ENCODE results near the gene TRIM44. TPM values are rescaled to one million over a fixed set of nuclear protein-coding genes. Genes with fewer than 3 reads are reported as not detected.

Gene TRIM44
- total and polyA plus RNA-seq, 4 donors: 3.7 to 15.1 (median 10.4) TPM

DNA sequence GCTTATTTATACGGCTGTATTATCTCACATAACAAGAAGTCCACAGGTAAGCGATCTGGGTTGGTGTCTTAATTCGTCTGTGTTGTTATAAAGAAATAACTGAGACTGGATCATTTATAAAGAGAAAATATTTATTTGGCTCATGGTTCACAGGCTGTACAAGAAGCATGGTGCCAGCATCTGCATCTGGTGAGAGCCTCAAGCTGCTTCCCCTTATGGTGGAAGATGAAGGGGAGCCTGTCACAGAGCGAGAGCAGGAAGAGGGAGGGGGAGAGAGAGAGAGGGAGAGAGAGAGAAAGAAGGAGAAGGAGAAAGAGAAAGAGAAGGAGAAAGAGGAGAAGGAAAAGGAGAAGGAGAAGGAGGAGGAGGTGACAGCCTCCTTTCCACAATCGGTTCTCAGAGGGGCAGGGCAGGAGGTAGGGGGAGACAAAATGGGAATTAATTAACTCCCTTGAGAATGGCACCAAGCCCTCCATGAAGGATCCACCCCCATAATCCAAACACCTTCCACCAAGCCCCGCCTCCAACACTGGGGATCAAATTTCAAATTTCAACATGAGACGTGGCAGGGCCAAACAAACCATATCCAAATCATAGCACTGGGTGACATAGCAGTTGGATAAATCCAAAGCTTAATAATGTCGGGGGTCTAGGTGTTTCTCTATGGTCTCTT lies 15.0 kb upstream of the TRIM44 start:
- WGBS: 70% methylated on average over 8 of the region's 8 CpGs

DNA sequence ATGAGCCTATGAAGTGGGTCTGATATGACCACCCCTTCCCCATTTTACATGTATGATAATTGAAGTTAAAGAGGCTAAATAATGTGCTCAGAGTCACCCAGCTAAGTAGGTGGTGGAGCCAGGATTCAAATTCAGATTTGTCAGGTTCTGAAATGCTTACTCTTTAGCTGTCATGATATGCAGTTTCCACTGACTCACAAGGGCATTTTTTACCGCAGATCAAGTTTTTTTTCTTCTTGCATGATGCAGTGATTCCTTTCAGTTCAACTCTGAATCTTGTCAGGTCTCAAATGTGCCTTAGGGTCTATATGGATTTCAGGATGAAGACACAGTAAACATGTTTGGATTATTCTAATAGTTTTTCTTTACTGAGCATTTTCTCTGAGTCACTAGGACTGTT lies 12.6 kb upstream of the TRIM44 start:
- no peak overlapping the region for H3K9ac ChIP-seq (ENCODE audit: low read depth in 1 of 2, low read length in 2 of 2)
- H3K9me3 ChIP-seq (ENCODE audit: control insufficient read depth in 4 of 4, low read length in 3 of 4): peaks cover 0 to 3% (median 0%) of the 10 kb centered on the region in 4 donors
- no peak overlapping the region for H3K4me3 ChIP-seq (ENCODE audit: low read depth in 1 of 3, low read length in 3 of 3)
- H3K4me1 ChIP-seq (ENCODE audit: control insufficient read depth in 4 of 4, insufficient read depth in 4 of 4, low read length in 3 of 4): no peaks in the 10 kb centered on the region
- WGBS: 71% methylated on average over 1 of the region's 1 CpG
- no peak for DNase-seq (ENCODE audit: low spot score)
- peaks cover 0 to 2% (median 0%) of the 10 kb centered on the region in 4 donors for H3K27me3 ChIP-seq (ENCODE audit: control insufficient read depth in 4 of 4, insufficient read depth in 4 of 4, low read length in 3 of 4)
- TF ChIP-seq HNF4A (conservative IDR thresholded peaks at IDR 0.05): no peak
- no peak for TF ChIP-seq EGR1 (IDR thresholded peaks at IDR 0.05; ENCODE audit: low read depth in 2 of 2)
- TF ChIP-seq SP1 (IDR thresholded peaks at IDR 0.05): no peak
- TF ChIP-seq, protein P1, sequence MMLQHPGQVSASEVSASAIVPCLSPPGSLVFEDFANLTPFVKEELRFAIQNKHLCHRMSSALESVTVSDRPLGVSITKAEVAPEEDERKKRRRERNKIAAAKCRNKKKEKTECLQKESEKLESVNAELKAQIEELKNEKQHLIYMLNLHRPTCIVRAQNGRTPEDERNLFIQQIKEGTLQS (IDR thresholded peaks at IDR 0.05): no peak
- no peak overlapping the region for H3K27ac ChIP-seq (ENCODE audit: low read depth in 1 of 2, low read length in 2 of 2)
- H3K36me3 ChIP-seq (ENCODE audit: control insufficient read depth in 4 of 4, insufficient read depth in 3 of 4, low read depth in 1 of 4, low read length in 3 of 4): no peaks in the 10 kb centered on the region

More for the DNA sequence above, 15.0 kb upstream of the TRIM44 start:
- no peaks in the 10 kb centered on the region for H3K36me3 ChIP-seq (ENCODE audit: control insufficient read depth in 4 of 4, insufficient read depth in 3 of 4, low read depth in 1 of 4, low read length in 3 of 4)
- H3K4me3 ChIP-seq (ENCODE audit: low read depth in 1 of 3, low read length in 3 of 3): no peak overlapping the region
- TF ChIP-seq, protein P2, sequence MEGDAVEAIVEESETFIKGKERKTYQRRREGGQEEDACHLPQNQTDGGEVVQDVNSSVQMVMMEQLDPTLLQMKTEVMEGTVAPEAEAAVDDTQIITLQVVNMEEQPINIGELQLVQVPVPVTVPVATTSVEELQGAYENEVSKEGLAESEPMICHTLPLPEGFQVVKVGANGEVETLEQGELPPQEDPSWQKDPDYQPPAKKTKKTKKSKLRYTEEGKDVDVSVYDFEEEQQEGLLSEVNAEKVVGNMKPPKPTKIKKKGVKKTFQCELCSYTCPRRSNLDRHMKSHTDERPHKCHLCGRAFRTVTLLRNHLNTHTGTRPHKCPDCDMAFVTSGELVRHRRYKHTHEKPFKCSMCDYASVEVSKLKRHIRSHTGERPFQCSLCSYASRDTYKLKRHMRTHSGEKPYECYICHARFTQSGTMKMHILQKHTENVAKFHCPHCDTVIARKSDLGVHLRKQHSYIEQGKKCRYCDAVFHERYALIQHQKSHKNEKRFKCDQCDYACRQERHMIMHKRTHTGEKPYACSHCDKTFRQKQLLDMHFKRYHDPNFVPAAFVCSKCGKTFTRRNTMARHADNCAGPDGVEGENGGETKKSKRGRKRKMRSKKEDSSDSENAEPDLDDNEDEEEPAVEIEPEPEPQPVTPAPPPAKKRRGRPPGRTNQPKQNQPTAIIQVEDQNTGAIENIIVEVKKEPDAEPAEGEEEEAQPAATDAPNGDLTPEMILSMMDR (IDR thresholded peaks at IDR 0.05; ENCODE audit: low read depth, low read length, missing input control): no peak
- TF ChIP-seq HNF4A (conservative IDR thresholded peaks at IDR 0.05): peak; percentile 46 to 61
- TF ChIP-seq FOXA1 (IDR thresholded peaks at IDR 0.05): no peak
- no peak for TF ChIP-seq NR2F2 (IDR thresholded peaks at IDR 0.05)
- TF ChIP-seq HNF4G (IDR thresholded peaks at IDR 0.05): no peak
- TF ChIP-seq JUND (IDR thresholded peaks at IDR 0.05): no peak
- no peak for TF ChIP-seq FOXA2 (IDR thresholded peaks at IDR 0.05)
- TF ChIP-seq RXRA (IDR thresholded peaks at IDR 0.05): no peak
- H3K9me3 ChIP-seq (ENCODE audit: control insufficient read depth in 4 of 4, low read length in 3 of 4): peaks cover 0 to 4% (median 0%) of the 10 kb centered on the region in 4 donors
- H3K27me3 ChIP-seq (ENCODE audit: control insufficient read depth in 4 of 4, insufficient read depth in 4 of 4, low read length in 3 of 4): peaks cover 0 to 1% (median 0%) of the 10 kb centered on the region in 4 donors
- no peak overlapping the region for H3K9ac ChIP-seq (ENCODE audit: low read depth in 1 of 2, low read length in 2 of 2)
- no peak for DNase-seq (ENCODE audit: low spot score)
- H3K27ac ChIP-seq (ENCODE audit: low read depth in 1 of 2, low read length in 2 of 2): no peak overlapping the region
- H3K4me1 ChIP-seq (ENCODE audit: control insufficient read depth in 4 of 4, insufficient read depth in 4 of 4, low read length in 3 of 4): no peaks in the 10 kb centered on the region

DNA sequence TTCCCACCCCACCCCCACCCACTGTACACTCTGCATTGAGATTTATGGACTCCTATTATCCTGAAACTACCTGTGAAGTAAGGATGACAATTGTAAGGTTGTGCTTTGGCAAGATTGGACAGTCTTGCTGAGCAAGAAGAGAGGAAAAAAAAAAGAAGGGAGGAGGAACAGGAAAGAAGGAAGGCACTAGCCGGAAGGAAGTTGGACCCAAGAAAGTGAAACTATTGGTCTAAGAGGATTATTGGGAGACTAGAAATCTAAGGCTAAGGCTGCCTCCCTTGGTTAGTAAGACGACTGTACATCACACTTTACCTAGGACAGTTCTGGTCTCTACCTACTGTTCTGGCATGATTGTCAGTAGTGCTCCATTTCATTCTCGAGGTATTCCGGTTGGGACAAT lies 12.1 kb upstream of the TRIM44 start:
- H3K4me1 ChIP-seq (ENCODE audit: control insufficient read depth in 4 of 4, insufficient read depth in 4 of 4, low read length in 3 of 4): peaks cover 0 to under 1% (median 0%) of the 10 kb centered on the region in 4 donors
- TF ChIP-seq, protein P2 (IDR thresholded peaks at IDR 0.05; ENCODE audit: low read depth, low read length, missing input control): no peak
- H3K27me3 ChIP-seq (ENCODE audit: control insufficient read depth in 4 of 4, insufficient read depth in 4 of 4, low read length in 3 of 4): peaks cover 0 to 2% (median 0%) of the 10 kb centered on the region in 4 donors
- no peak overlapping the region for H3K27ac ChIP-seq (ENCODE audit: low read depth in 1 of 2, low read length in 2 of 2)
- no peaks in the 10 kb centered on the region for H3K9me3 ChIP-seq (ENCODE audit: control insufficient read depth in 4 of 4, low read length in 3 of 4)
- H3K4me3 ChIP-seq (ENCODE audit: low read depth in 1 of 3, low read length in 3 of 3): no peak overlapping the region
- H3K36me3 ChIP-seq (ENCODE audit: control insufficient read depth in 4 of 4, insufficient read depth in 3 of 4, low read depth in 1 of 4, low read length in 3 of 4): no peaks in the 10 kb centered on the region
- H3K9ac ChIP-seq (ENCODE audit: low read depth in 1 of 2, low read length in 2 of 2): no peak overlapping the region
- WGBS: 82% methylated on average over 4 of the region's 4 CpGs
- DNase-seq (ENCODE audit: low spot score): no peak
